GM12873 (cell line): ENCODE data around the gene ARID4B.
A peak's percentile ranks its signal among the peaks of the same experiment; 100 is the strongest.

Experiments used
- CTCF ChIP-seq: IDR thresholded peaks from 2 replicates; pipeline ENCODE4 v1.5.1; 2012; ENCODE audit warnings: low read depth, mild to moderate bottlenecking, moderate library complexity, low read length, control low read depth; ENCODE audit not compliant: insufficient read depth; ENCODE audit errors: missing control alignments

Gene ARID4B

GRCh38 chr1:235180916-235181460 is 147.0 kb downstream of the ARID4B start:
- TF ChIP-seq CTCF, result no peak

- no peak for TF ChIP-seq CTCF
These were observed 151.5 kb downstream of the ARID4B start for GRCh38 chr1:235176486-235176885.

GRCh38 chr1:235169986-235170385 is 158.0 kb downstream of the ARID4B start:
- TF ChIP-seq CTCF, result no peak

GRCh38 chr1:235168375-235168774 is 159.6 kb downstream of the ARID4B start:
- TF ChIP-seq CTCF, result no peak

- TF ChIP-seq CTCF, result no peak
These were observed 166.2 kb downstream of the ARID4B start for GRCh38 chr1:235161685-235162327.

- peak; percentile 33 for TF ChIP-seq CTCF
These were observed 166.9 kb downstream of the ARID4B start, which contains the start of gene RBM34 for GRCh38 chr1:235160957-235161684. TSS of gene RBM34 (minus strand) at chr1:235161250. CDS start at chr1:235161226, 24 bp downstream.

- TF ChIP-seq CTCF, result no peak
These were observed 167.5 kb downstream of the ARID4B start for GRCh38 chr1:235160383-235160956.
